Astrocyte of the cerebellum (primary cell): Measurements from ENCODE around the gene RIPK1.
"Not testable (repeated sequence)": the region's sequence is repeated elsewhere in the genome, so short reads cannot be mapped to it uniquely, and the experiment has no call there.

Experiments
- DNase-seq: peaks from one replicate; pipeline ENCODE4 v3.0.0-alpha.2; 2011; ENCODE audit warnings: low read depth
- H3K4me3 ChIP-seq: 2 replicates; pipeline ENCODE4 v1.5.1; 2011; ENCODE audit warnings: mild to moderate bottlenecking, low read depth, low read length, moderate library complexity
- in situ Hi-C: cut with HindIII; loops from 2 replicates; pipeline ENCODE4 v1.10.0; 2017; ENCODE audit warnings: low sequenced_read_pairs
- TF ChIP-seq, protein P1 (sequence below): IDR thresholded peaks from 2 replicates; pipeline ENCODE4 v1.5.1; 2012; ENCODE audit warnings: low read length, low read depth, moderate library complexity, mild to moderate bottlenecking; ENCODE audit errors: missing control alignments

The RIPK1 gene

DNA sequence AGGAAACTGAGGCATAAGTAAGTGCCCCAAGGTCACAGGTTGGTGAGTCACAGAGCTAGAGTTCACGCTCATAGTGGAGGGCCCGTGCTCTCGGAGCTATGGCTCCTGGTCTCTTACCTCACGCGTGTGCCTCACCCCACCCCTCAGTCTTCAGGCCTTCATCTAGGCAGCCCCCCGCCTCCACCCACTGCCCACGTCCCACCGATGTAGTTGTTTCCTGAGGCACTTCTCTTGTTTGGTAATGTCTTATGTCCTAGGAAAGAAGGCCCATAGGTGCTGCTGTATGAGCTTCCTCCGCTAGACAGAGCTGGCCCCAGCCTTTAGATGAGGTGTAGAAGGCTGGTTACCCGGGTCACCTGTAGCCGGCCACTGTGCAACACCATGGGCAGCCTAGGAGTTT, 5.1 kb downstream of the RIPK1 start:
- H3K4me3 ChIP-seq = no peak overlapping the region
- TF ChIP-seq, protein P1, sequence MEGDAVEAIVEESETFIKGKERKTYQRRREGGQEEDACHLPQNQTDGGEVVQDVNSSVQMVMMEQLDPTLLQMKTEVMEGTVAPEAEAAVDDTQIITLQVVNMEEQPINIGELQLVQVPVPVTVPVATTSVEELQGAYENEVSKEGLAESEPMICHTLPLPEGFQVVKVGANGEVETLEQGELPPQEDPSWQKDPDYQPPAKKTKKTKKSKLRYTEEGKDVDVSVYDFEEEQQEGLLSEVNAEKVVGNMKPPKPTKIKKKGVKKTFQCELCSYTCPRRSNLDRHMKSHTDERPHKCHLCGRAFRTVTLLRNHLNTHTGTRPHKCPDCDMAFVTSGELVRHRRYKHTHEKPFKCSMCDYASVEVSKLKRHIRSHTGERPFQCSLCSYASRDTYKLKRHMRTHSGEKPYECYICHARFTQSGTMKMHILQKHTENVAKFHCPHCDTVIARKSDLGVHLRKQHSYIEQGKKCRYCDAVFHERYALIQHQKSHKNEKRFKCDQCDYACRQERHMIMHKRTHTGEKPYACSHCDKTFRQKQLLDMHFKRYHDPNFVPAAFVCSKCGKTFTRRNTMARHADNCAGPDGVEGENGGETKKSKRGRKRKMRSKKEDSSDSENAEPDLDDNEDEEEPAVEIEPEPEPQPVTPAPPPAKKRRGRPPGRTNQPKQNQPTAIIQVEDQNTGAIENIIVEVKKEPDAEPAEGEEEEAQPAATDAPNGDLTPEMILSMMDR = no peak
- no peak for DNase-seq
- in situ Hi-C loops = no loop called here

DNA sequence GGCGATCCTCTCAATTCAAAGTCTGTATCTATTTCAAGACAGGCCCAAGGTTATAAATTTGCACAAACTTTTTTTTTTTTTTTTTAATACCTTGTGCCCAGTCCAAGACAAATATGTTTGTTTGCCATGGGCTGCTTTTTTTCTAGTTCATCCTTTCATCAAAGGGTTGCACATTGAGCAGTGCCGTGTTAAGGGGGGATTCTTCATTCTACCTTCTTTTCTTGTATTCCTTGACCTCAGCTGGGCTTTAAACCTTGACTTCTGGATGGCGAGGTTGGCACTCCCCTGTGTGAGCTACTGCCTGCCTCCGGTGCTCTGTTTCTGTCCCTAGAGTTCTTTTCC, 7.4 kb downstream of the RIPK1 start:
- DNase-seq = no peak
- no peak overlapping the region for H3K4me3 ChIP-seq
- in situ Hi-C loops = no loop called here
- TF ChIP-seq, protein P1 = no peak

DNA sequence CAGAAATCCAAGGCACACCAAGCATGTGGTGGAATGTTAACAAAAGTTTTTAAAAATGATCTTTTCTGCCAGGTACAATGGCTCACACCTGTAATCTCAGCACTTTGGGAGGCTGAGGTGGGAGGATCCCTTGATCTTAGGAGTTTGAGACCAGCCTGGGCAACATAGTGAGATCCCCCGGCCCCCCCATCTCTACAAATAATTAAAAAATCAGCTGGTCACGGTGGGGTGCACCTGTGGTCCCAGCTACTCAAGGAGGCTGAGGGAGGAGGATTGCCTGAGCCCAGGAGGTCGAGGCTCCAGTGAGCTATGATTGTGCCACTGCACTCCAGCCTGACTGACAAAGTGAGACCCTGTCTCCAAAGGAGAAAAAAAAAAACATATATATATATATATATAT, 8.0 kb downstream of the RIPK1 start:
- no peak for DNase-seq
- no peak overlapping the region for H3K4me3 ChIP-seq
- TF ChIP-seq, protein P1 = no peak
- in situ Hi-C loops = no loop called here

DNA sequence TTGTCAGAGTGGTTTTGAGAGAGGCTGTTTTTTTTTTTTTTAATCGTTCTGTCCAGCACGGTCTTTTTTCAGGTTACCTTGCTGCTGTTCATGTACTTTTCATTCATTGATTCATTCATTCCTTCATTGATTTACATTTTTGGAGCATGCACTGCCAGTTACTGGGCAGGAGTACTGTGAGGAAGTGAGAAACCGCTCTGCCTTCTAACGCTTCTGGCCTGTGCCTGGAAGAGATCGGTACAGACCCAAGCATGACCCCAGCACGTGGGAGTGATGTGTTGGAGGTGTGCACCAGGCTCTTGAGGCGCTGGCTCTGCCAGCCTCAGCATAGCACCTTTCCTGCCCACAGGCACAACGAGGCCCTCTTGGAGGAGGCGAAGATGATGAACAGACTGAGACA, 9.1 kb downstream of the RIPK1 start:
- in situ Hi-C loops = no loop called here
- TF ChIP-seq, protein P1 = no peak
- H3K4me3 ChIP-seq = no peak overlapping the region
- DNase-seq = no peak

DNA sequence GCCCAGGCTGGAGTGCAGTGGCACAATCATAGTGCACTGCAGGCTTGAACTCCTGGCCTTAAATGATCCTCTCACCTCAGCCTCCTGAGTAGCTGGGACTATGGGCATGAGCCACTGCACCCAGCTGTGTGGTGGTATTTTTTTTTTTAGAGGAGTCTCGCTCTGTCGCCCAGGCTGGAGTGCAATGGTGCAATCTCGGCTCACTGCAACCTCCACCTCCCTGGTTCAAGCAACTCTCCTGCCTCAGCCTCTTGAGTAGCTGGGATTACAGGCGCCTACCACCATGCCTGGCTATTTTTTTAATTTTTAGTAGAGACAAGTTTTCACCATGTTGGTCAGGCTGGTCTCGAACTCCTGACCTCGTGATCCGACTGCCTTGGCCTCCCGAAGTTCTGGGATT, 10.7 kb downstream of the RIPK1 start:
- in situ Hi-C loops, H3K4me3 ChIP-seq, DNase-seq: not testable (repeated sequence)

DNA sequence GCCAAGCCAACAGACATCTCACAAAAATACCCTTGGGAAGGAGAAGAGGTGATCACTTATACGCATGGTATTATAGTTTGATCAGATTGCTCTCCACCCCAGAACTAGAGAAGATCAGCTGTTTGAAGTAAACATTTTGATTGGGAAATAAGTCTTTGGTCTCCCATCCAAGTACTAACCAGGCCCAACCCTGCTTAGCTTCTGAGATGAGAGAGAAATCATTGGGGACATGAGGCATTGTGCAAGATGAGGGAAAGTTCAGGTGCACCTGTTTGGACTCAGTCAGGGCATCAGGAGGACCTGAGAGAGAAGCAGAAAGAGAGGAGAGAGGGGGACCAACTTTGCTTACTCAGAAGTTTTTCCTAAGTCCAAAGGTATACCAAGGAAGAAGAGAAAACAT, 11.4 kb downstream of the RIPK1 start:
- in situ Hi-C loops = no loop called here
- H3K4me3 ChIP-seq = no peak overlapping the region
- TF ChIP-seq, protein P1 = no peak
- no peak for DNase-seq

DNA sequence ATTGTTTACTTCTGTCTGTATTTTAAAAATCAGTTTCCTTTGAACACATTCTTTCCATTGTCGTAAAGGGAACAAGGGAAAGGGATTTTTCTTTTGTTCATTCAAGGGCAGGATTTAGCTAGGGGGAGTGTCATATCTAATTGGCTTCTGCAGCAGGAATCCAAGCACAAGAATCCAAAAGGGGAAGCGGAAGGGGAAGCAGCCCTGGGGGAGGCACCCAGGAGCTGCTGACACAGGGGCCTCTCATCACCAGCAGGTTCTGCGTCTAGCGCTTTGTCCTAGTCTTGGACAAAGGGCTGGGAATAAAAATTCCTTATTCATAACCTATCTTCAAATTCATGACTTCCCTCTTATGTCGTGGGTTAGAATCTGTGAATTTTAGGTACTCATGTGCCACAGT, 13.7 kb downstream of the RIPK1 start:
- TF ChIP-seq, protein P1 = no peak
- in situ Hi-C loops = no loop called here
- no peak for DNase-seq
- no peak overlapping the region for H3K4me3 ChIP-seq
